GM19467 (cell line): ENCODE results near the gene SCP2.
"Not testable (repeated sequence)": the region's sequence is repeated elsewhere in the genome, so short reads cannot be mapped to it uniquely, and the experiment has no call there.

Experiments
- ATAC-seq: cut with Tn5 transposase; IDR thresholded peaks from one replicate; pipeline ENCODE4 v1.9.1; 2021; ENCODE audit warnings: mild to moderate bottlenecking, moderate library complexity; ENCODE audit not compliant: unreplicated experiment

SCP2 gene

DNA sequence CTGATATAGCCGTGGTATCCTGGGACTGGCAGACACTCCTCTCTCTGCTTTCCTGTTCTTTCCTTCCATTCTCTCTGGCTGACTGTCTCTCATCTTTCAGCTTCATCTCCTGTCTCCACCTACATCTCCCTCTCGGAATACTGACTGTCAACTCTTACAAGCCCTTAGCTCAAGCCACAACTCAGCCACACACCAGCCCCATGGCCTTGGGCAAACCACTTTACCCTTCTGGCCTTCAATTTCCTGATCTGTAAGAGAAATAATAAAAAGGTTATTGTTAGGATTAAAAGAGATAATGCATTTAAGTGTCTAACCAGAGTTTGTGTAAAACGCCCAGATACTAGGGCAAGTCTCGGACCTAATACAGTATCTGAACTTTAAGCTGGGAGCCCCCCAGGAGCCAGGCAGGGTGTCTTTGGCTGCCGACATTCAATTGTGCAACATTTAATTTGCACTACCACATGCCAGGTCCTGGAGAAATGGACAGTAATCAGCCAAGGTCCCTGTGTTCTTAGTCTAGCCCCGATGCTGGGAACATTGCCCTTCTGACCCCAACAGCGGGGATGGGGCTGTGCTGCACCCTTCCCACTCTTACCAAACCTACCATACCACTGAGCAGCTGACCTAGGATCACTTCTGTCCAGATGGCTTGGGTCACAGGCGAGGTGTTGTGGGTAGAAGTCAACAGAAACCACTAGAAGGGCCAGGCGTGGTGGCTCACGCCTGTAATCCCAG is 10.7 kb upstream of the SCP2 start:
- ATAC-seq: no peak

DNA sequence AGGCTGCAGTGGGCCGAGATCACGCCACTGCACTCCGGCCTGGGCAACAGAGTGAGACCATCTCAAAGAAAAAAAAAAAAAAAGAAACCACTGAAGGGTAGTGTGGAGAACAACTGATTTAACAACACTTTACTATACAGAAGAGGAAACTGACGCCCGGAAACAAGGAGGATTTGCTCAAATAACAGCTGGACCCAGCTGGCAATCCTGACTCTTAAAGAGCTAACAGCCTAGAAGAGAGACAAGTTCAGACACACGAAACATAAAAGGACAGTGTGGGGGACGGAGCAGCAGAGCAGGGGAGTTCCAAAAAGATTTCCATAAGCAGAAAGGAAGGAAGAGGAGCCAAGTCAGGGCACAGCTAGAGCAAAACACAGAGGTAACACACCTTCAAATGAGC is 9.9 kb upstream of the SCP2 start:
- no peak for ATAC-seq

DNA sequence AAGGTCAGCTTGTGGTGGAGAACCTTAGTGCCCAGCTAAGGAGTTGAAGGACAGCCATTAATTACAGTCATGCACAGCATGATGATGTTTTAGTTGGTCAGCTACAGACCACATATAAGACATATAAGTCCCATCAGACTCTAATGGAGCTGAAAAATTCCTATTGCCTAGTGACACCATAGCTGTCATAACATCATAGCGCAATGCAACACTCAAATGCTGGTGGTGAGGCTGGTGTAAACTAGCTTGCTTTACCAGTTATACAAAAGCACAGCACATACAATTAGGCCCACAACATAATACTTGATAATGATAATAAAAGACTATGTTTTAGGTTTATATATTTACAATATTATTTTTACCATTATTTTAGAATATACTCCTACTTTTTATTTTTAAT is 9.5 kb upstream of the SCP2 start:
- no peak for ATAC-seq

DNA sequence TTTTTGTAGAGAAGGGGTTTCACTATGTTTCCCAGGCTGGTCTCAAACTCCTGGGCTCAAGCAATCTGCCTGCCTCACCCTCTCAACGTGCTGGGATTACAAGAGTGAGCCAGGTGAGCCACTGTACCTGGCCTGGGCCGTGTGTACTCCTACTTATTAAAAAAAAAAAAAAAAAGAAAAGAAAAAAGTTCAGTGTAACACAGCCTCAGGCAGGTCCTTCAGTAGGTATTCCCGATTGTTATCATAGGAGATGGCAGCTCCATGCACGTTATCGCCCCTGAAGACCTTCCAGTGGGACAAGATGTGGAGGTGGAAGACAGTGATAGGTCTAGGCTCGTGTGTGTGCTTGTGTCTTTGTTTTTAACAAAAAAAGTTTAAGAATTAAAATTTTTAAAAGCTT is 8.9 kb upstream of the SCP2 start:
- no peak for ATAC-seq

DNA sequence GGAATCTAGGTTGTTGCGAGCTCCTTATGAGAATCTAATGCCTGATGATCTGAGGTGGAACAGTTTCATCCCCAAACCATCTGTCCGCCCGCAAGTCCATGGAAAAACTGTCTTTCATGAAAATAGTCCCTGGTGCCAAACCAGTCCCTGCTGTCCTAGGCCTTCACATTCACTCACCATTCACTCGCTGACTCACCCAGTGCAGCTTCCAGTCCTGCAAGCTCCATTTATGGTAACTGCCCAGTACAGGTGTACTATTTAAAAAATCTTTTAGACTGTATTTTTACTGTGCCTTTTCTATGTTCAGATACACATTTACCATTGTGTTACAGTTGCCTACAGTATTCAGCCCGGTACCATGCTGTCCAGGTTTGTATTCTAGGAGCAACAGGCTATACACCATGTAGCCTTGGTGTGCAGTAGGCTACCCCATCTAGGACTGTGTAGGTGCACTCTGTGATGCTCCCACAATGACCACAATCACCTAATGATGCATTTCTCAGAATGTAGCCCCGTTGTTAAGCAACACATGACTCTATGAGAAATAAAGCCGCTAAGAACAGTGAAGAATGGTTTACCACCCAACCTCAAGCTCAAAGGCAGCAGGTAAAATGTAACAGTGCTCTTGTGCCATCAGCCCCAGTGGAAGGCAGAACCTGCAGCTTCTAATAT is 7.9 kb upstream of the SCP2 start:
- no peak for ATAC-seq

DNA sequence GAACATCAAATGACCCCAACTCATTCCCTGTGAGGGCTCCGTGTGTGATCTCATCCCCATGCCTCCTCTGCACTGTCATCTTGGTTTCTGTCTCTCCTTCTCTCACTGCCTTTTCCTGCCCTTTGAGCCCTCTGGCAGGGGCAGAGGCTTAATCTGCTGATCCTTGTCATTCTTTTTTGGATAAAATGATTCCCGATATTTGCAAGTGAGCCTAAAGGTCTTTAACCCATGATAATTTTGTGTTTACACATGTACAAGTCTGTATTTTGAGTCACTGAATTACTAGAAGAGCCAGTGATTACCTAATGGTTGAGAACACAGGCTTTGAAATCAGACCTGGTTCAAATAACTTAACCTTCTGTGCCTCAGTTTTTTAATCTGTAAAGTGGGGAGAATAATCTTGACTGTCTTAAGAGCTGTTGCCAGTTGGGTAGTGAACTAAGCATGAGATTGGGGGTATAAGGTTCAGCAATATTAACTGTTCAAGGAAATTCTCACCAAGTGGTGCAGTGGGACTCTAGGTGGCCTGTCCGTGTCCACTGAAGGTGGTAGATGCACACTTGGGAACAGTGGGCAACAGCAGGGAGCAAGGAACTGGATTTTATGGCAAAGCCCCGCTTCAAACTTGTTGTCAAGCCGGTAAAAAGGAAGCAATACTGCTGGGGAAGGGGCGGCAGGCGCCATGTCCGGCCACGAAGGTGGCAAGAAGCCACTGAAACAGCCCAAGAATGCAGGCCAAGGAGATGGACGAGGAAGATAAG is 7.2 kb upstream of the SCP2 start:
- ATAC-seq: no peak

DNA sequence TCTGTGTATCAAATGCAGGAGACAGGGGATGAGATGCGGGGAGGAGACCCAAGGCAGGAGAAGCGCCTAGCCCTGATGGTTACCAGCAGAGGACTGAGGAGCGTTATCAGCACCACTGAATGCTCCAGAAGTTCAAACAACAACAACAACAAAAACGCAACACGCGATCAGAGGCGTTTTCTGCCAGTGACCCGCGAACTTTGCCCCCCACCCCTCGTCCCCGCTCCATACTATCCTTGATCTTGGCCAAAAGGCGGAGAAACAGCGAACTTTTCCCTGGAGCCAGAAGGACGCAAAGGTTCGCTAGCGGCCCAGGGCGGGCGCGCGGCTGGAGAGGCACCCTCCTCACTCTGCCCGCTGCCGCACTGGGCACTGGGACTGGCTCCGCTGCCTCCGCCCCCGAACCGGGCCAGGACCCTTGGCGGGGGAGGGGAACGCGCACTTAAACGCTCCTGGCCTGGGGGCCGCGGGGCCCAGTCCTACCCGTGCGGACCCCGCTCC is 6.2 kb upstream of the SCP2 start:
- ATAC-seq: no peak

DNA sequence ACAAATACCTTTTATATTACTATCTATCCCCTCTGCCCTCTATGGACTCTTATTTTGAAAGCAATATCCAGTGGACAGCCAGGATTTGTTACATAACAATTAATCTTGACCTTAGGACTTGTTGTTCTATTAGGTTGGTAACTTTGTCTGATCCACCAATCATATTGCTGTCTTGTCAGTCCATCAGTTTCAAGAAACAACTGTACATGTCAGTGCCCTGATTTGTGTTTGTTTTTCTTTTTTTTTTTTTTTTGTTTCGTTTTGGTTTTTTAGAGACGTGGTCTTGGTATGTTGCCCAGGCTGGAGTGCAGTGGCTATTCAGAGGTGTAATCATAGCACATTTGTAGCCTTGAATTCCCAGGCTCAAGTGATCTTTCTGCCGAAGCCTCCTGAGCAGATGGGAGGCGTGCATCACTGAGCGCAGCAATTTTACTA is 1.5 kb upstream of the SCP2 start:
- ATAC-seq: no peak

DNA sequence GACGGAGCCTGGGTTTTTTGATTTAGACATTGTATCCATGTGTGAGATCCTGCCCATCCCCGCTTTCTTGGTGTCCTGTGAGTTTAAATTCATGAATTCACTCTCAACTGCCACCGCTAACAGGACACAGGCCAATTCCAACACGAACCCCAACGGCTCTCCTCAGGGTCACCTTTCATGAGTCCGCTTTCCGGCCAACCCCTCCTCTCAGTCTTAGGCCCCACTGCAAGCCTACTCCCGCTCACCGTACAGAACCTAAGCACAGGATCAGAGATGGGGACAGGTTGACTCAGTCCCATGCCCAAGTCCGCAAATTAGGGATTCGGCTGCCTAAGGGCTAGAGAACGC is 238 bp upstream of the SCP2 start:
- no peak for ATAC-seq

DNA sequence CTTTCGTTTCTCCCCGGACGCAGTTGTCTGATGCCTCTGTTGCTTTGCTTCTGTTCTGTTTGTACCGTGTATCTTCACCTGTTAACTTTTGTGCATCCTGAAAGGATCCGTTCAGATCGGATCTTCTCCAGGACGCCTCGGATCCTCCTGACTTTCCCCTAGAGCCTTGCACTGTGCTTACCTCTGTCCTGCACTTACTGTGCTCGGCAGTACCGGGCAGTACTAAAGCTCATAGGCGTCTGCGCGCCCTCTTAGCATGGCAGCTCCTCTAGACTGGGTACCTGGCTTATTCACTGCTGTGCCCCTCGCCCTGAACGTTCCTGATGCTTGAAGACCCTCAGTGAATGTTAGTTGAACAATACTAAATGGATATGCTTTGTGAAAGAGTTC is 934 bp downstream of the SCP2 start:
- ATAC-seq: no peak

DNA sequence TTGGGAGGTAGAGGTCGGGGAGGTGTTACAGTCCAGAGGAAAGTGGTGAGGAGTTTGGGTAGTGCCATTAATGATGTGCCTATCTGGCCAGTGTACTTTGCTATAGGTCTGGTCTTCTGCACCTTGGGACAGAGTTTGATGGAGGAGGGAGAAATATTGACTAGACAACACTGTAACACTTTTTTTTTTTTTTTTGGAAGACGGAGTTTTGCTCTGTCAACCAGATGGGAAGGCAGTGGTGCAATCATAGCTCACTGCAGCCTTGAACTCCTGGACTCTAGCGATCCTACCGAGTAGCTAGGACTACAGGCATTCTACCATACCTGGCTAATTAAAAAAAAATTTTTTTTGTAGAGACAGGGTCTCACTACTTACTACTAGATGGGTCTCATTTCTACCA is 1.9 kb downstream of the SCP2 start:
- no peak for ATAC-seq

DNA sequence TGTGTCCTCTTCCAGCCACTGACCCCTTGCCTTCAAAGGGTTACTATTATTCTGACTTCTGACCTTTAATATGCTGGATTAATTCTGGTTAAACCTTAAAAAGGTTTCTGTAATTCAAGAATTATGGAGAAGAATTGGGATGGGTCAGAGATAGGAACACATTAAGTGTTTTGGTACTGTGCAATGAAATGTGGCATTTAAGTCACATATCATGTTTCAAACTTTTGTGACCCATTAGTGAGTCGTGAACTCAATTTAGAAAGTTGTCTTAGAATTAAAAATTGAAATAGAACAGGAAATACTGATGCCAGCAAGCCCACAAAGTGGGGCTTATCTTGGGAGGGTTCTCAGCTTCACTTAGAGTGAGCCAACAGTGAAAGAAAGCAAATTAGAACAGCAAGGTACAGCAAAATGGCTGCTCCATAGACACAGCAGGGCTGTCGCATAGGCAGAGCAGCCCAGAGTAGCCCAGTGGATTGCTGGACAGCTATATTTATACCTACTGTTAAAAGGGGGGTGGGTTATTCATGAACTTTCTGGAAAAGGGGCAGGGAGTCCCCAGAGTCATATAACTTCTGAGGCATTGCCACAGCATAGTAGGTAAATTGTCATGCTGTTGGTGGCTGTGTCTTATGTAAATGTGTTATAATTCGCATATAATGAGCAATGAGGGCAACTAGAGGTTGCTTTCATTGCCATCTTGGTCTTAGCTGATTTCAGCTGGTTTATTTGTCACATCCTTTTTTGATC is 10.5 kb downstream of the SCP2 start:
- ATAC-seq: no peak

DNA sequence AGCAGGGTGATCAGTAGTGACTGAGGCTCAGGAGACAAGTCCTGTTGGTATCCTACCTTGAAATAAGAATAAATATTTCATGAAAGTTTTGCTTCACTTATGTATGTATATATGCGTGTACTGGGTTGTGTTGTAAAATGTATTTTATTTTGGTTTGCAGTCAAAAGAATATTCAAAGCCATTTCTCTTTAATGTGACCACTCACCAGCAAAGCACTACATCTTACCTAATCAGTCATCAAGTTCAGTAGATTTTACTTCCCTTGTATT is 11.0 kb downstream of the SCP2 start:
- no peak for ATAC-seq

DNA sequence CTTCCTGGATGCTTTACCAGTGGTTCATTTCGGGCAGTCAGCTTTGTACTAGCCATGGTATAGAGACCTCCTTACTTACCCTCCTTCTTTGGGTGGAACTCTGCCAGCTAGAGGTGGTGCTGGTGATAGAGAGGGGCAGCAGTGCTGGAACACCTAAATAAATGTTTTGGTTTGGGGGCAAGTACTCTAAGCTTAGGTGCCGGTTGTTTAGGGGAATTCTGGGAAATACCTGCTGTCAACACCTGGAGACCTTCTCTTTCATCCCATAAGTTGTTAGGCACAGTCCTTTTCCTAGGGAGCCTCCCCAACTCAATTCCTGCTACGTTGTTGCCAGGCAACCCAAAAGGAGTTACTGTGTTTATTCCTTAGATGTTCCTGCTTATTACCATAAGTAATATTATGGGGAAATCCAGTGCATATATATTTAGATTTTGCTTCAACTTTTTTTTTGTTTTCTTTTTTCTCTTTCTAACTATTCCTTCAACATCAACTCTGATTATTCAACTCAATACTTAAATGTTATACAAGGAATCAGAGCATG is 16.9 kb downstream of the SCP2 start:
- ATAC-seq: no peak

DNA sequence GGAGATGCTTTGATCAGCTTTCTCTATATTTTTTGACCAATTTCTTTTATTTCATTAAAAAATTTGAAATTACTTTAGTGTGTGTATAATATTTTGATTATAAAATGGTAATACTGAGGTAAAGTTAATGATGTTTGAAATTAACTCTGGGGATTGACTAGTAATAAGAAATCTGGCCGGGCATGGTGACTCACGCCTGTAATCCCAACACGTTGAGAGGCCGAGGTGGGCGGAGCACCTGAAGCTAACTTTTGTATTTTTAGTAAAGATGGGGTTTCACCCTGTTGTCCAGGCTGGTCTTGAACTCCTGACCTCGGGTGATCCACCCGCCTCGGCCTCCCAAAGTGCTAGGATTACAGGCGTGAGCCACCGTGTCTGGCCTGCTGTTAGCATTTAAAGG is 17.5 kb downstream of the SCP2 start:
- ATAC-seq: no peak

DNA sequence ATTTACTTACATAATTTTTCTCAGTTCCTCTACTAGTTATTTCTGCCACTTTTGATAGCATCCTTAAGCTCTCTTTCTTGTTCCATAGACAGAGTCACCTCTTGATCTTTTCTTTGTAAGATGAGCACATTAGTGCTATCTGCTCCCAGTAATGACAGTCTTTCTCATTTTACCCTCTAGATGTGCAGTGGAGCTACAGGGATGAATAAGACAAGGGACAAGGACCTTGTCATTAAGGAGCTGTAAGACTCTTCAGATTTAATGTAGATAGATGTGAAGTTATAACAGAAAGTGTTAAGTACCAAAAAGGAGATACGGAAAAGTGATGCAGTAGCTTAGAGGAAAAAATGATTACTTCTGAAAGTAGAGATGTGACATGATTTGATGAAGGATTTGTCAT is 20.4 kb downstream of the SCP2 start:
- ATAC-seq: no peak

DNA sequence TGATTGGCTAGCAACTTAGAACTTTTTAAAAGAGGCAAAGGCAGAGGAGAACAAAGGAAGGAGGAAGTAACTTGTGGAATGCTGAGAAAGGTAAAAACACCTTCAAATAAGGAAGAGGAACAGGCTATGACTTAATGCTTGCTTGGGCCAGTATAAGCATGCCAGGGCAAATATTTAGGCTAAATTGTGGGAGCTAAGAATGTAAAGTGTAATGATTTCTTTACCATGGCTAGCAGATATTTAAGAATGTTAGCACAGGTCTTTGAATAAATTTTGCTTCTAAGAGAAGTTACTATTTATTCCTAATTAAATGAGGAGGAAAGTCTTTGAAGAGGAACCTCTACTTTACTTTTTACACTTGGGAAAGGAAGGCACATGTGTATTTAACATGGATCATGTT is 22.5 kb downstream of the SCP2 start:
- not testable (repeated sequence) for ATAC-seq

DNA sequence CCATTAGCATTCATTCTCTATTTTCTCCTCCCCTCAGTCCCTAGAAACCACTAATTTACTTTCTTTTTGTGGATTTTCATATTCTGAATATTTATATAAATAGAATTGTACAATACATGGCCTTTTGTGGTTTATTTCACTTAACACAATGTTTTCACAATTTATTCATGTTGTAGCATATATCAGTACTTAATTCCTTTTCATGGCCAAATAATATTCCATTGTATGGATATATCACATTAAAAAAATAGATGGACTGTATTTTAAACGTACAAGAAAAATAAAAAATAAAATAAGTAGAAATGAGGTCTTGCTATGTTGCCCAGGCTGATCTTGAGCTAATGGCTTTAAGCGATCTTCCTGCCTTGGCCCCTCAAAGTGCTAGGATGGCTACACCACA is 25.0 kb downstream of the SCP2 start:
- ATAC-seq: no peak

DNA sequence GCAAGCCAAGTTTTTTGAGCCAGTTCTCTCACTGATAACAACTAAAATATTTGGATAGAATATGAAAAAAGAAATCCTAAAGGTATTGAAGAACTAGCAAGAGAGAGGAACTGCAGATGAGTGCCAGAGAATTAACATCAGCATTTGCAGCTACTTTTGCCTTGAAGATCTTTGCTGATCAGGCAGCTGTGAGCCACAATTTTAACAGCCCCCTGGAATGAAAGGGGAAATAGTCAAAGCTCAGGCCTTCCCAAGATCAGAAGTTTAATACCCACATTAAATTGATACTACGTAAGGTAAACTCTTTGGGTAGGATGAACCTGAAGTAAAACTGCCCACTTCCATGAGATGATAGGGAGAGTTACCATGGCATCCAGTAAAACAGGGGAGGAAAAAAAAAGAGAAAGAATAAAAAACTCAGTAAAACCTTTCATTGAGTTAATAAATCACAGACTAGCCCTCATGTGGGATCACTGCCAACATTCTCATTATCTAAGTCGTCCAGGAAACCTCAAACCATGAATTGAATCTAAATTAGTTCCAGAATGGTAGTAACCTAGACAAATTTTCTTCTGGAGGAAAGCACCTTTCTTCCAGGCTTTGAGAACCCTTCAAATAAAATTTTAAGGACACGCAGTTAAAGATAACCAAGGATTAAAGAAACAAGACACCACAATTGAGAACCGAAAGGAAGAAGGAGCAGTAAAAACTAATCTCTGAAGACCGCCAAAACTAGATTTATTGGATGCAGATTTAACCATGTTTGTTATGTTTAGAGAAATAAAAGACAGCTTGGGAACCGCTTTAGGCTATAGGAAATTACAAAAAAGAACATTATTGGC is 28.3 kb downstream of the SCP2 start:
- no peak for ATAC-seq

DNA sequence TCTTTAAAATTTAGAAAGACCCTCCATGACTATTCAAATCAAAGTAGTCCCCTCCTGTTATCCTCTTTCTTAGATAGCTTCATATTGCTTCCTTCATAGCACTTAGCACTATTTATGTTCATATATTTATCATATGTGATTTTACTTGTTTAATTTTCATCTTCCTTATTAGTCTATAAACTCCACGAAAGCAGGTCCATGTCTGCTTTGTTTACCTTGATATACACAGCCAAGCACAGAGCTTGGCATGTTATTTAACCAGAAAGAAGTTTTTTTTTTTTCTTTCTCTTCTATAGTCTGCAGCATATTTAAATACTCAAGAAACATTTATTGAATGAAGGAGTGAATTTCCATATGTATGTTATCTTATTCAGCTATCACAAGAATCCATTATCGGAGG is 36.0 kb downstream of the SCP2 start:
- ATAC-seq: no peak
